Measurements from ENCODE around the gene PSMB10. TPM values are rescaled to one million over a fixed set of nuclear protein-coding genes. Genes with fewer than 3 reads are reported as not detected.

PSMB10 gene
- total and polyA plus RNA-seq, 2 of the 4 experiments (the other 2 are of a cell fraction), result 28.7 to 36.7 TPM

DNA sequence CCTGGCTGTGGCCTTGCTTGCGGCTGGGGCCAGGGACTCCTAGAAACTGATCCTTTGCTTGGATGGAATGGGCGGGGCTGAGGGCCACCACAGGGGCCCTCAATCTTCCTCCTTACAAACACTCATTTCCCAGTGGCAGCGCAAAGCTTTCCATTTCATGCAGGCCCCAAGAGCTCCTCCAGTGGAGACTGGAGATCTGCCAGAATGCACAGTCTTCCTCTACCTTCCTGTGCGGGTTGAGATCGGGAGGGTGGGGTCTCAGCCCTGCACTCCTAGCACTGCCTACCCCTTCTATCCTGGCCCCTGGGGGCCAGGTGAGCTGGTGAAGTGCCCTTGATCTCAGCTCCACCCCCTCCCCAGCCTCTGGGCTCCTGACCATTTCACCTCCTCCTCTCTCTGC, 50.3 kb downstream of the PSMB10 start:
- intact Hi-C loops (cut with micrococcal nuclease) (no loop called here), dilution Hi-C loops (cut with HindIII; ENCODE audit: low sequenced_read_pairs, unreplicated experiment) (no loop called here), in situ Hi-C loops (cut with MboI; ENCODE audit: low sequenced_read_pairs) (no loop called here)
- Histone ChIP-seq H4K20me1 (ENCODE audit: insufficient read depth, low read length) (peaks cover 32% of the 10 kb centered on the region), H3K9me3 (ENCODE audit: control insufficient read depth, insufficient read depth, low read length) (no peaks in the 10 kb centered on the region), H3K27ac (ENCODE audit: insufficient read depth, low read length) (no peak overlapping the region), H4K5ac (ENCODE audit: low read depth, low read length) (no peak overlapping the region), H3K4me2 (ENCODE audit: low read depth, low read length) (no peak overlapping the region), H2BK5ac (ENCODE audit: low read depth, low read length, poor library complexity, severe bottlenecking) (no peak overlapping the region), H4K91ac (ENCODE audit: insufficient read depth, low read depth, low read length) (no peak overlapping the region), H3K56ac (ENCODE audit: extremely low read depth, insufficient read depth, low read length) (no peak overlapping the region), H3K36me3 (ENCODE audit: control insufficient read depth, insufficient read depth, low read length) (peaks cover 29% of the 10 kb centered on the region), H3K4me1 (ENCODE audit: control insufficient read depth, insufficient read depth, low read length) (peaks cover 4% of the 10 kb centered on the region; the same call in 1 of the 2 replicates), H2AK9ac (replicated peaks; ENCODE audit: low read depth, low read length, poor library complexity) (no peak overlapping the region), H2BK20ac (ENCODE audit: low read depth, low read length) (no peak overlapping the region), H2AFZ (replicated peaks; ENCODE audit: low read length, poor library complexity) (no peak overlapping the region), H3K27me3 (ENCODE audit: control insufficient read depth, insufficient read depth, low read length) (no peaks in the 10 kb centered on the region), H2AK5ac (ENCODE audit: low read depth, low read length) (no peak overlapping the region), H3K79me1 (ENCODE audit: low read depth in 1 of 2, low read length in 2 of 2) (peaks cover 0 to 5% of the 10 kb centered on the region in 2 experiments; a peak in 2 of 4 replicates), H3K18ac (ENCODE audit: low read depth, low read length) (no peak overlapping the region), H3K4ac (ENCODE audit: low read depth, low read length) (no peak overlapping the region), H3K14ac (replicated peaks; ENCODE audit: low read depth, low read length) (no peak overlapping the region), H3K23ac (ENCODE audit: low read depth, low read length) (no peak overlapping the region), H3K4me3 (ENCODE audit: insufficient read depth, low read depth, low read length) (no peak overlapping the region), H2BK15ac (ENCODE audit: low read depth, low read length) (no peak overlapping the region), H2BK120ac (ENCODE audit: low read depth, low read length) (no peak overlapping the region), H3K9ac (ENCODE audit: low read depth, low read length) (no peak overlapping the region), H3K9me1 (ENCODE audit: insufficient read depth, low read length) (no peaks in the 10 kb centered on the region), H4K8ac (ENCODE audit: low read depth in 2 of 2, low read length in 2 of 2) (no peak overlapping the region)
- BruUV-seq (replicated peaks), result no TSS peak
- ChIA-PET POLR2A (ENCODE audit: unreplicated experiment) (no interaction called here), CTCF (no interaction called here)
- no CpG with 5 or more reads among the region's 5 CpGs for WGBS, 2 experiments (ENCODE audit: extremely low coverage in 2 of 2, insufficient read length in 1 of 2)
- ATAC-seq (ENCODE audit: low read depth) (no peak), DNase-seq (no peak)
- TF ChIP-seq, protein P1, sequence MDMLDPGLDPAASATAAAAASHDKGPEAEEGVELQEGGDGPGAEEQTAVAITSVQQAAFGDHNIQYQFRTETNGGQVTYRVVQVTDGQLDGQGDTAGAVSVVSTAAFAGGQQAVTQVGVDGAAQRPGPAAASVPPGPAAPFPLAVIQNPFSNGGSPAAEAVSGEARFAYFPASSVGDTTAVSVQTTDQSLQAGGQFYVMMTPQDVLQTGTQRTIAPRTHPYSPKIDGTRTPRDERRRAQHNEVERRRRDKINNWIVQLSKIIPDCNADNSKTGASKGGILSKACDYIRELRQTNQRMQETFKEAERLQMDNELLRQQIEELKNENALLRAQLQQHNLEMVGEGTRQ (IDR thresholded peaks at IDR 0.05; ENCODE audit: low read depth, low read length), result no peak
- TF ChIP-seq RAD21 (IDR thresholded peaks at IDR 0.05; ENCODE audit: low read length) (no peak), NFE2L2 (IDR thresholded peaks at IDR 0.05; ENCODE audit: low read depth, low read length) (no peak), MAFK (IDR thresholded peaks at IDR 0.05; ENCODE audit: low read depth, low read length) (no peak)
- TF ChIP-seq, protein P2, sequence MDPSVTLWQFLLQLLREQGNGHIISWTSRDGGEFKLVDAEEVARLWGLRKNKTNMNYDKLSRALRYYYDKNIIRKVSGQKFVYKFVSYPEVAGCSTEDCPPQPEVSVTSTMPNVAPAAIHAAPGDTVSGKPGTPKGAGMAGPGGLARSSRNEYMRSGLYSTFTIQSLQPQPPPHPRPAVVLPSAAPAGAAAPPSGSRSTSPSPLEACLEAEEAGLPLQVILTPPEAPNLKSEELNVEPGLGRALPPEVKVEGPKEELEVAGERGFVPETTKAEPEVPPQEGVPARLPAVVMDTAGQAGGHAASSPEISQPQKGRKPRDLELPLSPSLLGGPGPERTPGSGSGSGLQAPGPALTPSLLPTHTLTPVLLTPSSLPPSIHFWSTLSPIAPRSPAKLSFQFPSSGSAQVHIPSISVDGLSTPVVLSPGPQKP (IDR thresholded peaks at IDR 0.05; ENCODE audit: borderline replicate concordance, low read depth, low read length), result no peak

Measured in IMR-90 (cell line).